HepG2 (cell line): ENCODE data around the gene IRS1. TPM values are rescaled to one million over a fixed set of nuclear protein-coding genes. Genes with fewer than 3 reads are reported as not detected.

Experiments
- ATAC-seq: fragments of 200-7000 bp; cut with Tn5 transposase; 3 replicates; pipeline ENCODE4 v1.9.1; 2020; ENCODE audit warnings: mild to moderate bottlenecking, moderate library complexity
- BruUV-seq: library from RNA; stranded (reverse); fragments of 400-500 nt; replicated peaks from 2 replicates; lab custom pipeline; 2021; lab: Mats Ljungman, UMichigan
- CTCF ChIA-PET: fragments of 300-600 bp; formaldehyde crosslinking; extraction: SDS; loops from one replicate; lab custom pipeline; 2021; ENCODE audit warnings: low total read pairs, inconsistent platforms, low intra/inter-chr PET ratio; lab: Yijun Ruan, JAX
- POLR2A ChIA-PET: fragments of 350-600 bp; sonication (Branson Sonifier 250); formaldehyde crosslinking; loops from one replicate; lab custom pipeline; 2020; ENCODE audit warnings: antibody characterized with exemption, inconsistent platforms; lab: Yijun Ruan, JAX
- DNase-seq: peaks from one replicate; pipeline ENCODE4 v3.0.0-alpha.2; 2015; ENCODE audit warnings: low spot score
- FAIRE-seq: peaks from 3 replicates; lab custom pipeline; 2011; peaks lifted over from hg19 to GRCh38; lab: Jason Lieb, UNC
- H2AFZ ChIP-seq: one replicate; pipeline ENCODE4 v1.6.1; 2011; ENCODE audit warnings: low read length, inconsistent platforms
- H3K27ac ChIP-seq: fragments of 300-600 bp; 3 replicates; pipeline ENCODE4 v1.8.0; 2011; ENCODE audit warnings: mixed run types, mild to moderate bottlenecking, mixed read lengths, low read length, inconsistent platforms; ENCODE audit not compliant: insufficient read depth; ENCODE audit errors: extremely low read length
- H3K27me3 ChIP-seq, 2 experiments: fragments of 200-600 bp in 1 of 2; 2 replicates in 1 of 2; 3 replicates in 1 of 2; pipeline versions ENCODE4 v1.6.0 to v1.8.0; 2011; ENCODE audit warnings: low read length in 2 of 2, mild to moderate bottlenecking in 2 of 2, moderate library complexity in 2 of 2, inconsistent platforms in 1 of 2; ENCODE audit not compliant: insufficient read depth in 2 of 2, control insufficient read depth in 1 of 2
- H3K36me3 ChIP-seq, 2 experiments: fragments of 200-600 bp in 1 of 2; replicated peaks in 1 of 2; 2 replicates in 1 of 2; 3 replicates in 1 of 2; pipeline versions ENCODE4 v1.5.1 to v1.8.0; 2011; ENCODE audit warnings: low read length in 2 of 2, inconsistent platforms in 1 of 2; ENCODE audit not compliant: insufficient read depth in 2 of 2, control insufficient read depth in 1 of 2
- H3K4me1 ChIP-seq: 2 replicates; pipeline ENCODE4 v1.5.1; 2012; ENCODE audit warnings: low read length, inconsistent platforms; ENCODE audit not compliant: insufficient read depth
- H3K4me2 ChIP-seq: 2 replicates; pipeline ENCODE4 v1.6.0; 2011; ENCODE audit warnings: low read depth, low read length, inconsistent platforms
- H3K4me3 ChIP-seq, 3 experiments: fragments of 200-600 bp in 1 of 3; sonication (generic), shearing (Covaris generic) in 1 of 3; replicated peaks in 1 of 3; 2 replicates each; pipeline ENCODE4 v1.5.1; 2011 to 2016; ENCODE audit warnings: low read length in 3 of 3, inconsistent platforms in 2 of 3, low read depth in 2 of 3, mild to moderate bottlenecking in 2 of 3, control low read depth in 1 of 3, mixed read lengths in 1 of 3; ENCODE audit not compliant: insufficient read depth in 1 of 3
- H3K79me2 ChIP-seq: one replicate; pipeline ENCODE4 v1.6.1; 2011; ENCODE audit warnings: low read length, inconsistent platforms; ENCODE audit not compliant: insufficient read depth
- H3K9ac ChIP-seq: 2 replicates; pipeline ENCODE4 v1.6.0; 2011; ENCODE audit warnings: mild to moderate bottlenecking, low read depth, low read length, inconsistent platforms; ENCODE audit not compliant: insufficient read depth
- H3K9me3 ChIP-seq: 2 replicates; pipeline ENCODE4 v1.5.1; 2012; ENCODE audit warnings: mild to moderate bottlenecking, low read length
- H4K20me1 ChIP-seq: 2 replicates; pipeline ENCODE4 v1.6.0; 2011; ENCODE audit warnings: inconsistent platforms, mild to moderate bottlenecking, low read length, moderate library complexity; ENCODE audit not compliant: insufficient read depth
- ARNT ChIP-seq: fragments of 450-650 bp; IDR thresholded peaks from 2 replicates; pipeline ENCODE4 v1.6.1; 2017
- NFKBIZ ChIP-seq: IDR thresholded peaks from 2 replicates; pipeline ENCODE4 v1.6.1; 2018; ENCODE audit warnings: missing genetic modification reagents, missing compliant biosample characterization
- TERF1 ChIP-seq: sonication (generic); formaldehyde crosslinking; IDR thresholded peaks from 2 replicates; pipeline ENCODE4 v1.8.0; 2022; ENCODE audit warnings: mild to moderate bottlenecking, missing genetic modification reagents, moderate library complexity
- U2AF1 ChIP-seq: fragments of 200-400 bp; formaldehyde crosslinking; optimal IDR thresholded peaks from 2 replicates; pipeline ENCODE3; 2017; ENCODE audit warnings: mild to moderate bottlenecking, low read depth, low read length
- ZFP41 ChIP-seq: sonication (generic); formaldehyde crosslinking; IDR thresholded peaks from 2 replicates; pipeline ENCODE4 v1.4.0; 2020; ENCODE audit warnings: mild to moderate bottlenecking, missing genetic modification reagents, borderline replicate concordance
- ZNF317 ChIP-seq: sonication (generic); formaldehyde crosslinking; IDR thresholded peaks from 2 replicates; pipeline ENCODE4 v1.5.0; 2020; ENCODE audit warnings: mild to moderate bottlenecking, missing genetic modification reagents
- WGBS: methylation state at CpG from one replicate; pipeline ENCODE4 v1.1.6; 2017; ENCODE audit warnings: low lambda C conversion rate; 5-methylcytosine and 5-hydroxymethylcytosine counted together
- in situ Hi-C: cut with HindIII; loops from 2 replicates; pipeline ENCODE4 v1.10.0; 2017; ENCODE audit warnings: low pct_unique_long_range_greater_than_20kb; ENCODE audit not compliant: extremely low pct_ligation_motif_present
- intact Hi-C: fragments of 100-400 bp; cut with micrococcal nuclease; formaldehyde crosslinking; loops from one replicate; pipeline ENCODE4 v1.10.0; 2022; ENCODE audit not compliant: unreplicated experiment
- polyA plus RNA-seq, 8 experiments: library from polyadenylated mRNA; depleted of rRNA in 3 of 8; stranded (reverse) in 7 of 8; unstranded in 1 of 8; fragments of >200 nt; fragmentation: Illumina TruSeq in 4 of 8; extraction: Trizol in 4 of 8; gene quantifications; 2 replicates each; pipeline versions ENCODE4 v1.2.1 to v1.2.3, GENCODE V29; 2011 to 2016; ENCODE audit warnings: low read depth in 4 of 8, missing spikeins in 1 of 8, mixed read lengths in 1 of 8; ENCODE audit not compliant: insufficient read depth in 1 of 8
- total RNA-seq, 5 experiments: library from RNA; depleted of rRNA; stranded (reverse); fragments of >200 nt; fragmentation: Illumina TruSeq; extraction: Trizol; gene quantifications; 2 replicates each; pipeline ENCODE4 v1.2.3, GENCODE V29; 2016; ENCODE audit warnings: low read depth in 1 of 5

IRS1 gene
- total and polyA plus RNA-seq, 2 of the 13 experiments (the other 11 are each of a cell fraction or from before 2014, with no cell fraction given): 8.7 to 9.0 TPM

DNA sequence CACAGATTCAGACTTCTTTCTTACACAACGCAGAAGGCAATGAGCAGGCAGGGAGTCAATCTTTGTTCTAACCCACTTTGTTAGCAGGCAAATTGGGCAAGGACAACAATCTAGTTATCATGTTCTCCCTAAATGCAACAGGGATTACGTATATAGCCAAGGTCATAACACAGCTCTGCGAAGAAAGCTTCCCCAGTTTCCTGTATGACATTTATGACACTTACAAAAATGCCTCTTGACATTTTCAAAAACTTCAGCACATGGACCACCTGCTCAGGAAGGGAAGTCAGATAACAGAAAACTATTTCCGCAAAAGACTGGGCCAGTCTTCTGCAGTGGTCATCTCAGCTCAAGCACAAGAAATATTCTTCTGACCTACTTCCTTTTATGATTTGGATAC is 106.1 kb downstream of the IRS1 start (continued):
- TF ChIP-seq TERF1 (CRISPR knock-in tag): no peak
- TF ChIP-seq ZFP41: no peak
- no peak for TF ChIP-seq ARNT
- TF ChIP-seq NFKBIZ (CRISPR knock-in tag): no peak
- TF ChIP-seq, all 625 proteins: peak for 0

DNA sequence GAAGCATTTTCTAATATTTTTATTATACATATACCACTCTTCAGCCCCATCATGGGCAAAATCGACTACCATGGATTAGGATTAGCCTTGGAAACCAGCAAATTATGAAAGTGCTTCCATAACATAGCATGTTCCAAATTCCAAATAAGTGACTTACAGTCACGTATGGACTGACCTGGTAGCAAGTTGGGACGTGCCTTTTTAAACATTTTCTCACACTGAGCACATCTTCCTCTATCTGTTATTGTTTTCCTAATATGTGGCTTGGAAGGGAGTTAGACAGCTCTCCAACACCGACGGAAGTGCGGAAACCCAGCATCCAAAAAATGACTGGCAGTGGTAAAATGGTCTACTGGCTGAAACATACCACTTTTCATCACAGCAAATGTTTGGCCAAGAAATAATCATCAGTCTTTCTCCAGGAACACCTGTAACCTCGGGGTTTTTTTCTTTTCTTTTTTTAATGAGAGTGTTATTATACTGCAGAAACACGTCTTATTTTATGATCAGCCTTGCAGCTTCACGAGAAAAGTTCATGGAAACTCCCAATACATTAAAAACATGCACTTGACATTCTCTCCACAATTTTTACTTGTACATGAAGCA is 107.0 kb downstream of the IRS1 start:
- ChIA-PET POLR2A (interaction anchor here (0.6 kb wide), 1 partner anchor 209 kb away, joined by 3 read pairs; no protein-coding TSS in a partner anchor), CTCF (no interaction called here)
- ATAC-seq (no peak), DNase-seq (no peak)
- no peak overlapping the region for H3K9ac ChIP-seq
- H3K9me3 ChIP-seq: no peaks in the 10 kb centered on the region
- no peaks in the 10 kb centered on the region for H3K27me3 ChIP-seq
- H3K4me2 ChIP-seq: no peak overlapping the region
- no peak overlapping the region for H3K27ac ChIP-seq
- no peaks in the 10 kb centered on the region for H4K20me1 ChIP-seq
- intact Hi-C loops: no loop called here
- 81% methylated on average over 9 of the region's 9 CpGs for WGBS
- no peaks in the 10 kb centered on the region for H3K36me3 ChIP-seq
- TF ChIP-seq U2AF1 (no peak), ZNF317 (peak; percentile 97)
- TF ChIP-seq, all 625 proteins: peak for 1
- in situ Hi-C loops: no loop called here
- Histone ChIP-seq H3K79me2 (no peaks in the 10 kb centered on the region), H3K4me3 (no peak overlapping the region), H3K4me1 (peaks cover 40% of the 10 kb centered on the region), H2AFZ (no peak overlapping the region)
- FAIRE-seq: no peak
- BruUV-seq: no TSS peak
